Measurements from ENCODE around the gene ANKDD1A. TPM values are rescaled to one million over a fixed set of nuclear protein-coding genes. Genes with fewer than 3 reads are reported as not detected.

ANKDD1A gene
- total RNA-seq, 4 donors from 2014 or later = 4.6 to 15.6 (median 8.5) TPM

DNA sequence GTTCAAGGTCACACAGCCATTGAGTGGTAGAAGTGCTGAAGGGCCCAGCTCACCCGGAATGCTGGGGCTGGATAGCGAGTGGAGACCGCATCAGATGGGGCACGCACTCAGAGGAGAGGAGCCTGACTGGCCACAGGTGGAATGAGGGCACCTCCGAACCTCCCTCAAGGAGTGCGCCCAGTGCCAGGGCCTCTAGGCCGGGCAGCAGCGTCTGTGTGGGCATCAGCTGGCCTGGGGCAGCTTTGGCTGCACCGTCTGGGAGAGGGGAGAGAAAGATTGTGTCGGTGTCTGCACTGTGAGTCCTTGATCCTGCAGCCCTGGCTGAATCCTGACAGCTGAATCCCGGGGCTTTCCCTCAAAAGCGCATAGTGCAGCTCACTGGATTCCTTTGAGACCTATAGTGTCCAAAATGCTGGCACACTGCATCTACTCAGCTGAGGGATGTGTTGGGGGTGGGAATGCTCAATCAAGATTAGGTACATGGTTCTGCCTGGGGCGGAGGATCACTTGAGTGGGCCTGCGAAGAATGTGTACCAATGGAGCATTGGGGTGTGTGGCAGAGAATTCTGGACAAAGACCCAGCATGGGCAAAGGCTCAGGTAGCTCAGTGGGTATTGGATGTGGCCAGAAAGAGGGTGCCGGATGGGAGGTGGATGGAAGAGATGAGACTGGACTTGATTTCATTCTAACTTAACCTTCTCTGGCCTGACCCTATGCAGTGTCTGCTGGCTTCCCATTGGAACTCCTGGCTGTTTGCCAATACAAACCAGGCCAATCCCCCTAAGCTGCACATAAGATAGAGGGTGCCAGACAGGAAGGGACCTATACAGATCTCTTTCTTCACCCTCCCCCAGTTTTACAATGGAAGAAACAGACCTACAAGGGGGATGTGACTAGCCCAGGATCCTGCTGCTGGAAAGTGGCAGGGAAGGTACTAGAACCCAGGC lies 950 bp downstream of the ANKDD1A start:
- WGBS, 2 donors (ENCODE audit: low coverage in 1 of 2) = 80 to 83% methylated on average over 1 to 9 of the region's 15 CpGs
- TF ChIP-seq, protein P1, sequence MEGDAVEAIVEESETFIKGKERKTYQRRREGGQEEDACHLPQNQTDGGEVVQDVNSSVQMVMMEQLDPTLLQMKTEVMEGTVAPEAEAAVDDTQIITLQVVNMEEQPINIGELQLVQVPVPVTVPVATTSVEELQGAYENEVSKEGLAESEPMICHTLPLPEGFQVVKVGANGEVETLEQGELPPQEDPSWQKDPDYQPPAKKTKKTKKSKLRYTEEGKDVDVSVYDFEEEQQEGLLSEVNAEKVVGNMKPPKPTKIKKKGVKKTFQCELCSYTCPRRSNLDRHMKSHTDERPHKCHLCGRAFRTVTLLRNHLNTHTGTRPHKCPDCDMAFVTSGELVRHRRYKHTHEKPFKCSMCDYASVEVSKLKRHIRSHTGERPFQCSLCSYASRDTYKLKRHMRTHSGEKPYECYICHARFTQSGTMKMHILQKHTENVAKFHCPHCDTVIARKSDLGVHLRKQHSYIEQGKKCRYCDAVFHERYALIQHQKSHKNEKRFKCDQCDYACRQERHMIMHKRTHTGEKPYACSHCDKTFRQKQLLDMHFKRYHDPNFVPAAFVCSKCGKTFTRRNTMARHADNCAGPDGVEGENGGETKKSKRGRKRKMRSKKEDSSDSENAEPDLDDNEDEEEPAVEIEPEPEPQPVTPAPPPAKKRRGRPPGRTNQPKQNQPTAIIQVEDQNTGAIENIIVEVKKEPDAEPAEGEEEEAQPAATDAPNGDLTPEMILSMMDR (IDR thresholded peaks at IDR 0.05) = no peak
- TF ChIP-seq POLR2AphosphoS5 (IDR thresholded peaks at IDR 0.05) = no peak
- no peak for TF ChIP-seq POLR2A (IDR thresholded peaks at IDR 0.05)
- no peak for TF ChIP-seq EP300 (IDR thresholded peaks at IDR 0.05)
- Histone ChIP-seq H3K4me1 (peaks cover 0 to 26% (median 4%) of the 10 kb centered on the region in 3 donors), H3K4me3 (peak overlapping the region; percentile 48 to 69), H3K9me3 (no peaks in the 10 kb centered on the region), H3K27me3 (no peaks in the 10 kb centered on the region), H3K36me3 (no peaks in the 10 kb centered on the region), H3K27ac (peak overlapping the region in 2 of 4 donors; percentile 74 to 80)
- ATAC-seq = no peak

DNA sequence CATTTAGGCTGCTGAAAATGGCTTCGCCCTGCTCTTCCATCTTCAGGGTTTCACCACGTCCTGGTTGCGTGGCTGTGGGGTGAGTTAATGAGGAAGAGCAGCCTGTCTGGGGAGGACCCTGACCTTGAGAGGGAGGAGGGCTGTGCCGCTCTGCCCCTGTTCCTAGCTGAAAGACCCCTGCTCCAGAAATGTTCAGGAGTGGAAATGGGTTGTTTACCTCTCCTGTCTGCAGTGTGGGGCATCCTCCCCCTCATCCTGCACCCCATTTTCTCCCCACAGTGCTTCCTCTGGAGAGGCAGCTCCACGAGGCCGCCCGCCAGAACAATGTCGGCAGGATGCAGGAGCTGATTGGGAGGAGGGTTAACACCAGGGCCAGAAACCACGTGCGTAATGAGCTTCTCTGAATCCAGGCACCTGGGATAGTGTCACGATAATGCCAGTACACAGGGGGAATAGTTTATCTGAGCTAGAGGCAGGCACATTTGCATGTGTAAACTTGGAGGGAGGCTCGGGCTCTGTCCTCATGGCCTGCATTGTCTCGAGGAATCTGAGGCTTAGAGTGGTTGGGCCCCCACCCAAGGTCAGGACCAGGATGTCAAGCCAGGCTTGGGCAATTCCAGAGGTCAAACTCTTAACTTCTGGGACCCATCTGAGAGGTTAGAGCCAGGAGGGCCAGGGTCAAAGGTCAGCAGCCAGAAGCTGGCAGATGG lies 4.0 kb downstream of the ANKDD1A start:
- Histone ChIP-seq H3K27ac (no peak overlapping the region), H3K36me3 (no peaks in the 10 kb centered on the region), H3K9me3 (no peaks in the 10 kb centered on the region), H3K27me3 (no peaks in the 10 kb centered on the region), H3K4me3 (no peak overlapping the region), H3K4me1 (peaks cover 0 to 26% (median 4%) of the 10 kb centered on the region in 3 donors)
- no peak for ATAC-seq
- TF ChIP-seq, protein P1 (IDR thresholded peaks at IDR 0.05) = no peak
- no peak for TF ChIP-seq POLR2AphosphoS5 (IDR thresholded peaks at IDR 0.05)
- no peak for TF ChIP-seq EP300 (IDR thresholded peaks at IDR 0.05)
- TF ChIP-seq POLR2A (IDR thresholded peaks at IDR 0.05) = no peak
- WGBS, 2 donors (ENCODE audit: low coverage in 1 of 2) = 59 to 82% methylated on average over 3 to 5 of the region's 13 CpGs

DNA sequence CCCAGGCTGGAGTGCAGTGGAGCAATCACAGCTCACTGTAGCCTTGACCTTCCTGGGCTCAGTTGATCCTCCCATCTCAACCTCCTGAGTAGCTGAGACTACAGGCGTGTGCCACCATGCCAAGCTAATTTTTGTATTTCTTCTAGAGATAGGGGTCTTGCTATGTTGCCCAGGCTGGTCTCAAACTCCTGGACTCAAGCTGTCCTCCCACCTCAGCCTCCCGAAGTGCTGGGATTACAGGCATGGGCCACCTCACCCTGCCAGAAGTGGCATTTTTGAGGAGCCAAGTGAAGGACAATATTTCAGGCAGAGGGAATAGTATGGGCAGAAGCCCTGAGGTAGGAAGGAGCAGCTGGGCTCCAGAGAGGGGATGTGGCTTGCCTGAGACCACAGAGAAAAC lies 4.7 kb downstream of the ANKDD1A start:
- no peaks in the 10 kb centered on the region for H3K27me3 ChIP-seq
- no peak for TF ChIP-seq POLR2A (IDR thresholded peaks at IDR 0.05)
- TF ChIP-seq, protein P1 (IDR thresholded peaks at IDR 0.05) = no peak
- no peak for TF ChIP-seq EP300 (IDR thresholded peaks at IDR 0.05)
- no peak for TF ChIP-seq POLR2AphosphoS5 (IDR thresholded peaks at IDR 0.05)
- no peaks in the 10 kb centered on the region for H3K9me3 ChIP-seq
- no peak for ATAC-seq
- H3K4me1 ChIP-seq = peaks cover 0 to 20% (median 4%) of the 10 kb centered on the region in 3 donors
- WGBS, 2 donors (ENCODE audit: low coverage in 1 of 2) = 86% methylated on average over 1 of the region's 2 CpGs; no CpG with 5 or more reads in 1 of the 2 donors
- H3K4me3 ChIP-seq = no peak overlapping the region
- H3K36me3 ChIP-seq = no peaks in the 10 kb centered on the region
- H3K27ac ChIP-seq = no peak overlapping the region

DNA sequence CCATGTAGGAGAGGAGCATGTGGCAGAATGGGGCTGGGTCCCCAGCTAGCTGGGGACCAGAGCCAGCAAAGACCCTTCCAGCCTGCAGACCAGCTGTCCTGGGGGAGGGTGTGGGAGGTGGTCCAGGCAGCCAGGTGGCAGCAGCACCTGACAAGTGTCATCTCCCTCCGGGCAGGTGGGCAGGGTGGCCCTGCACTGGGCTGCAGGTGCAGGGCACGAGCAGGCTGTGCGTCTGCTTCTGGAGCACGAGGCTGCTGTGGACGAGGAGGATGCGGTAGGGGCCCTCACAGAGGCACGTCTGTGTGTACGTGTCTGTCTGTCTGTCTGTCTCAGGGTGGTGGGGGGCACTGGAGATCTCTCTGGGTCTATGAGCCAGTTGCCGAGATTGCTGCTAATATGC lies 5.5 kb downstream of the ANKDD1A start:
- TF ChIP-seq EP300 (IDR thresholded peaks at IDR 0.05) = no peak
- TF ChIP-seq POLR2AphosphoS5 (IDR thresholded peaks at IDR 0.05) = no peak
- no peak for TF ChIP-seq POLR2A (IDR thresholded peaks at IDR 0.05)
- TF ChIP-seq, protein P1 (IDR thresholded peaks at IDR 0.05) = no peak

More for the DNA sequence above, 5.5 kb downstream of the ANKDD1A start:
- H3K9me3 ChIP-seq = no peaks in the 10 kb centered on the region
- no CpG with 5 or more reads among the region's 9 CpGs for WGBS, 2 donors (ENCODE audit: low coverage in 1 of 2)
- H3K27me3 ChIP-seq = no peaks in the 10 kb centered on the region
- H3K4me1 ChIP-seq = peaks cover 0 to 20% (median 5%) of the 10 kb centered on the region in 3 donors
- no peaks in the 10 kb centered on the region for H3K36me3 ChIP-seq
- H3K4me3 ChIP-seq = no peak overlapping the region
- no peak for ATAC-seq
- no peak overlapping the region for H3K27ac ChIP-seq
